Esophagus mucosa (tissue), 1 donor: Measurements from ENCODE around the gene GRK1. TPM values are rescaled to one million over a fixed set of nuclear protein-coding genes. Genes with fewer than 3 reads are reported as not detected.

ENCODE experiments used
- ATAC-seq: fragments of 200-7000 bp; cut with Tn5 transposase; one replicate; pipeline ENCODE4 v1.9.1; 2020
- total RNA-seq: library from RNA; stranded (reverse); gene quantifications from one replicate; pipeline ENCODE4 v1.2.4, GENCODE V29; 2023
- donor health status: DM: yes; HTN: yes; CAD: no.

Gene GRK1
- total RNA-seq, 1 donor from 2014 or later = not detected

DNA sequence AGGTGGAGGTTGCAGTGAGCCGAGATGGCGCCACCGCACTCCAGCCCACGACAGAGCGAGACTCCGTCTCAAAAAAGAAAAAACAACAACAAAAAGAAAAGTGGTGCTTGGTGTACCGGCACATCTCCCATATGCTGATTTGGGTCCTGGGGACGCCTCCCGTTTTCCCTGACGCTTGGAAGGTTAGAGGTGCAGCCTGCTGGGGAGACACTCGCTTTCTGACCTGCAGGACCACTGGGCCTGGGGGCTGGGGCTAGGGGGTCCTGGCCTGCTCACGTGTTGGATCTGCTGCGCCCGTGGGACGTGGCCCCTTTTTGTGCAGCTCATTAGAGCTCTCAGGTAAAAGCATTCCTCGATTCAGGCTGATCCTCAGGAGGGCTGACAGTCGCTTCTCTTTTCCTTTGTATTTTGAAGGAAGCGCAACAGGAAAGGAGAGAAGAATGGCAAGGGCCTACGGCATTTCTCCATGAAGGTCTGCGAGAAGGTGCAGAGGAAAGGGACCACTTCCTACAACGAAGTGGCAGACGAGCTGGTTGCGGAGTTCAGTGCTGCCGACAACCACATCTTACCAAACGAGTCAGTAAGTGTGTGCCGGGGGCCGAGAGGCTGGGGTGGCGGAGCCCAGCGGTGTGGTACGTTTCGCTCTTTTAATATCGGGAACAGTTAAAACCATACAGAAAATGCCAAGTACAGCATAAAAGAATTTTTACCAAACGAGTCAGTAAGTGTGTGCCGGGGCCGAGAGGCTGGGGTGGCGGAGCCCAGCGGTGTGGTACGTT, 34.1 kb upstream of the GRK1 start:
- ATAC-seq = no peak

DNA sequence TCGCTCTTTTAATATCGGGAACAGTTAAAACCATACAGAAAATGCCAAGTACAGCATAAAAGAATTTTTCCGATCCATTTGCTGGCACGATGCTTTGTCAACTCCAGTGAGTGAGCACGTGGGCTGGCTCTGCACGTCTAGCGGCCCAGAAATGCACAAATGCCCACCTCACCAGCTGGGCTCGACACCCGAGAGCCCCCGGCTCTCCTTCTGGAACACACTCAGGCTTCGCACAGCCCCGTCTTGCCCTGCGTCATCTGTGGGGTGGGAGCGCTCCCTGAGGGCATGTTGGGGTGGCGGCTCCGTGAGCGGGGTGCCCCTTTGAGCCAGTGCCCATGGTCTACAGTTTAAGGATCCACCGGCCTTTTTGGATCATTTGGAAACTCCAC, 33.5 kb upstream of the GRK1 start:
- ATAC-seq = no peak

DNA sequence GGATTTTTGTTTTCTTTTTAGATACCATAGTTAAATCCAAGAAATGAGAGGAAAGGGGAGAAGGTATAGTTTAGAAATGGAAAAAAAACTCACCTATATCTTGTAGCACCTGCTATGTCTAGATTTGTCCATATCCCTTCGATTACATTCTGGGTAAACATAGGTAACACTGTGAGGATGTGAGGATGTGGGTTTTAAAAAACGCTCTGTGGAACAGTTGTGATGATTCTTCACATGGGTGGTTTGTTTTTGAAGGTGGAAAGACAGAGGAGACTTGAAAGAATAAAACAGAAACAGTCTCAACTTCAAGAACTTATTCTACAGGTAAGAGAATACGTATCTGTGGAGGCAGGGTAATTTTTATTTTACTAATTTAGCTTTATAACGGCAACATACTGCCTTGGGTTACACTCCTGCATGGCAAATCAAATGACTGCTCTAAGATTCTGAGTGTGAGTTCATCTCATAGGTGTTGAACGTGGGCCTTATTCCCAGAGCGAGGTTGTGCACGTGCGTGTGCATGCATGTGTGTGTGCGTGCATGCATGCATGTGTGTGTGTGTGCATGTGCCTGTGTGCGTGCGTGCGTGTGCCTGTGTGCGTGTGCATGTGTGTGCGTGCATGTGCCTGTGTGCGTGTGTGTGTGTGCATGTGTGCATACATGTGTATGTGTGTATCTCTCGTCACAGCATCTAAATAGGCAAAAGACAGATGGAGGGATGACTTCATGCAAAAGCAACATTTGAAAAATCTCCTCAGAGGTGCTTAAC, 32.6 kb upstream of the GRK1 start:
- ATAC-seq = no peak

DNA sequence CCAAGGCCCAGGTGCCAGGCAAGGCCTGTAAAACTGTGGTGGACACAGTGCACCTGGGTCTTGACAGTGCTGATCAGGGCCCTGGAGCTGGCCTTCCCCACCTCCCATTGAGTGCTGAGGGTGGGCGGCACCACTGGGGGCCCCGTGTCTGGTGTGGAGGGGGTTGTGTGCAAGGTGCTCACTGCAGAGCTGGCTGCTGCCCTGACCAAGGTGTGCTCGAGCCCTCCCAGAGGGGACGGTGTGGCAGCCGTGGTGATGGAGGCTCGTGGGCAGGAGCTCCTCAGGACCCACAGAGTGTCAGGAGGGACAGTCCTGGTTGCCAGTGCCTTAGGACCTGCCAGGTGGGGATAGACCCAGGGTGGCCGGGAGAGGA, 32.0 kb upstream of the GRK1 start:
- no peak for ATAC-seq

DNA sequence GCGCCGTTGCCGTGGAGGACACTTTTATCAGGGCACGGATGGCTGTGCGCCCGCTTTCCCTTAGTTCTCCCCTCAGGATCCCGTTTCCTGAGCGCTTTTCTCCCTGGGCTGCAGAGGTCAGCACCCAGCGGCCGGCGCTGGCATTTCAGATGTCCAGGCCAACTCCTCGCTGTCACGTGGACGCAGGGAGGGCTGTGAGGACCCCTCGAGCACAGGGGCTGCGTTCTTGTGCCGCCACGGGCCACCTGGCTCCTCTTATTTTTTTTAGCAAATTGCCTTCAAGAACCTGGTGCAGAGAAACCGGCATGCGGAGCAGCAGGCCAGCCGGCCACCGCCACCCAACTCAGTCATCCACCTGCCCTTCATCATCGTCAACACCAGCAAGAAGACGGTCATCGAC, 31.3 kb upstream of the GRK1 start:
- ATAC-seq = no peak

DNA sequence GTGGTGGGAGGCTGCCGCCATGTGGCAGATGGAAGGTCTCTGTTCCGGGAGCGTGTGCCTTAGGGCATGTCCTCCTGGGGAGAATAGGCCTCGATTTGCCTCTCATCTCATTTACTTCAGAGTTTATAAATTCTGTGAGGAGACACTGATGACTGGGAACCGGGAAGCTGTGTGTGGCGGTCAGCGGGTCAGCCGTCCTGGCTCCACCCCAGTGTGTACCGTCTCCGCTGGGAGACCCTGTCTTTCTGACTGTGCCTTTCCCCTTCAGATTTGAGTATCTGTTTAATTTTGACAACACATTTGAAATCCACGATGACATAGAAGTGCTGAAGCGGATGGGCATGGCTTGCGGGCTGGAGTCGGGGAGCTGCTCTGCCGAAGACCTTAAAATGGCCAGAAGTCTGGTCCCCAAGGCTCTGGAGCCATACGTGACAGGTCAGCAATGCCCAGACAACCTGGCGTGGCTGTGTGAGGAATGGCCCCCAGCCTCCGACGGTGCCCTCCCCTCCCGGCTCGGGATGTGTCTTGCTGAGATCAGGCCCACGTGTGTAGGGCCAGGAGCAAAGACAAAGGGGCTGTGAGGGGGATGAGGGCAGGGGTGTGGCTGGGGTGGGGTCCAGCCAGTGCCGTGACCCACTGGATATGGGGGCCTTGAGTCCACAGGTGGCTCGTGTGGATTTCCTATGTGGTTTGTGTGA, 30.6 kb upstream of the GRK1 start:
- ATAC-seq = no peak

DNA sequence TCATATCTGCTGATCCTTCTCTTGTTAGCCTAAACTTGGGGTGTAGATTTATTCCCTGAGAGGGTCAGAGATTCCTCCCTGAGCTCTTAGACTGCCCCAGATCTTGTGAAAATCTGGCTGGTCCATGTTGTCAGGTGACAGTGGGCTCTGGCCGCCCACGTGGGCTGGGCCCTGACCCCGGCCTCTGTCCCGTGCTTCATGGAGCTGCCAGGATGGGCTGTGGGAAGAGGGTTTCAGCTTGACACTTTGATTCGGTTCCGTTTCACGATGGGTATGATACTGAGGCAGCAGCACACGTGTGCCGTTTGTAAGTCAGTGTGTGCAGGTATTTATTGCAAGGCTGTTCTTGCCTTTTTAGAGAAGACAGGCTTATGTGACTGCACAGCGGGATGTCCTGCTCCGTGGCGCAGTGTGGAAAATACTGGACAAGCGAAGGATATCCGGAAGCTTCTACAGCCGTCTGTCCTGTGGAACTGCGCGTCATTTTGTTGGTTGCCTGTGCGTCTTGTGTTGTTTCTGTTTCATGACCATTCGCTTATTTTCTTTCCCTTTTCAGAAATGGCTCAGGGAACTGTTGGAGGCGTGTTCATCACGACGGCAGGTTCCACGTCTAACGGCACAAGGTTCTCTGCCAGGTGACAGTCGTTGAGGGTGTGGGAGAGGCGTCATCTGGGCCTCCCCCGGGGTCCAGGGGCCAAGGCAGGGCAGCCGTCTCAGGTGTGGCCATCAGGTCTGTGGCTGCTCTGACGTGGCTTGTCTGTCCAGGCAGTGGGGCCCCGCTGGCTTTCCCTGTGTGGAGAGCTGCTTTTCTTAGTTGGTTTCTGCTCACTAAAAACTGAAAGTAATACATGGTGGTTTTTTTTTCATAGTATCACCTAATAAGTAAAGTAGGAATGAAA, 29.5 kb upstream of the GRK1 start:
- no peak for ATAC-seq

DNA sequence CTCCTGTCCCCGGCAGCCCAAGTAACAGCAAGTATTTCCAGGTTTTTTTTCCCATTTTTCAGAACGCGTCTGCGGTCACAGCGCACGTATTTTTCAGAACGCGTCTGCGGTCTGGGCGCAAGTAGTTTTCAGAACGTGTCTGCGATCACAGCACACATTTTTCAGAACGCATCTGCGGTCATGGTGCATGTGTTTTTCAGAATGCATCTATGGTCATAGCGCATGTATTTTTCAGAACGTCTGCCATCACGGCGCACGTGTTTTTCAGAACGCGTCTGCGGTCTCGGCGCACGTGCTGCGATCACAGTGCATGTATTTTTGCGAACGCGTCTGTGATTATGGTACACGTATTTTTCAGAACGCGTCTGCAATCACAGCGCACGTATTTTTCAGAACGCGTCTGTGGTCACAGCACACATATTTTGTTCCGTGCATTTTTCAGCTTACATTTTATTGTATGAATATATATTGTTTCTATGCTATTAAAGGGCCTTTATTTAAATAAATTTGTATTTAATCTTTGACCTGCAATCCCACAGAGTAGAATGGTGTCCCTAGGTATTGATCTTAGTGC, 28.8 kb upstream of the GRK1 start:
- no peak for ATAC-seq

DNA sequence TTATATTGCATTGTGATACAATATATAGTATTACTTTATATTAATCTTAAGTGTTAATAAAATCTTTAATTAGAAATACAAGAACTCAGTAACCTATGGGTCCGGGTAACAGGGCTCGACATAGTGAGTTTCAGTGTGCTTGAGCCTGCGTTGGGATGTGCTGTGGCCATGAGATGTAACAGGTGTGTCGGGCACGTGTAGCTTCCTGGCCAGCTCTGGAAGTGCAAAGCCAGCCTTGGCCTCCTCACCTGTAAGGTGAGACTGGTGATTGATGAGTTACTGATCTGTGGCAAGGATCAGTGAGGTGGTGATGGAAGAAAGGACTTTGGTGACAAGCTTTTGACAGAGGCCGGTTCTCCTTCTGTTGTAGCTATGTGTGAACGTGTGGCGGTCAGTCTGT, 28.2 kb upstream of the GRK1 start:
- no peak for ATAC-seq

DNA sequence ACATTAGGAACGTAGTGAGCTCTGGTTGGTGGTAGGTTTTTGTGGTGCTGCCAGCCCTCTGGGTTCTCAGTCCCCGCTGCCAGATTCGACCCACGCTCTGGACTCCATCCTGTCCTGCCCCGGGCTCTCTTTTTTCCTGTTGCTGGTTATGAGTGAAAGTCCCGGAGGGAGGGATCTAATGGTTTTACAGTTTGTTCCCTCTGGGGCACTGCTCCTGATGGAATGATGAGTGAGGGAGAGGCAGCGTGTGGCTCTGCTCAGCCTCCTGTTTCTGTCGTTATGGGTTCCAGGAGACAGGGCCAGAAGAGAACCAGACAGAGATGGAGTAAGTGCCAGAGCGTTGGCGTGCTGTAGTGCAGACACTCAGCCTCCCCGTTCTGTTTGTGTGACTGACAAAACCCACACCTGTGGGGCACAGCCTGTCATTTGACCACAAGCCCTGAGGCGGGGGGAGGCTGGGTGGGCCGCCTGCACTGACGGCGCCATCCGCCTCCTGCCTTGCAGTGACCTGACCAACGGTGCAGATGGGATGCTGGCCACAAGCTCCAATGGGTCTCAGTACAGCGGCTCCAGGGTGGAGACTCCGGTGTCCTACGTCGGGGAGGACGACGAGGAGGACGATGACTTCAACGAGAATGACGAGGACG, 27.3 kb upstream of the GRK1 start:
- no peak for ATAC-seq

DNA sequence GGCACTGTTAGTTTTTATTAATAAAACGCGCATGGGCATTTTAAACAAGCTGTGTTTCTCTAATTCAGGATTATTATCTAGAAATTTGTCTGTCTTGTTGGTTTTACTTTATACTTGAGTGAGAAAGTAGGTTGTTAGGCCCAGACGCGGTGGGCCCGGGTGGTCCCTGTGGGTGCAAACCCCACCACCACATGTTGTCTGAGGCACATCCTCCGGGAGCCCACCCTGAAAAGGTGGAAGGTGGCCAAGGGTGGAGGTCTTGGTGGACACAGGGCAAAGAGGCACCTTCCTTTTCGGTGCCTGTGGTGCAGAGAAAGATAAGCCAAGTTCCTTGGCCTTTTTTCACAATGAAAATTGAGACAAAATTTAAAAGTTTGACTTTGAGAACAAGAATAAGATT, 25.6 kb upstream of the GRK1 start:
- no peak for ATAC-seq

DNA sequence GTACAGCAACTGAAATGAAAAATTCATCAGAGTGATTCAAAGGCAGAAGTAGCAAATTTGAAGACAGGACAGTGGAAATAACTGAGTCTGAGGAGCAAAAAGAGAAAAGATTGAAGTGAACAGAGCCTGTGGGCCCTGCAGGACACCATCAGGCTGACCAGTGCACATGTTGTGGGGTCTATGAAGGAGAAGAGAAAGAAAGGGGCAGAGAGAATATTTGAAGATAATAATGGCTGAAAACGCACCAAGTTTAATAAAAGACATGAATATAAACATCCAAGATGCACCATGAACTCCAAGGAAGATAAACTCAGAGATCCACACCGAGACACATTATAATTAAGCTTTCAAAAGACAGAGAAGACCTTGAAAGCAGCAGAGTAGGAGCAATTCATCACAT, 24.5 kb upstream of the GRK1 start:
- ATAC-seq = no peak

DNA sequence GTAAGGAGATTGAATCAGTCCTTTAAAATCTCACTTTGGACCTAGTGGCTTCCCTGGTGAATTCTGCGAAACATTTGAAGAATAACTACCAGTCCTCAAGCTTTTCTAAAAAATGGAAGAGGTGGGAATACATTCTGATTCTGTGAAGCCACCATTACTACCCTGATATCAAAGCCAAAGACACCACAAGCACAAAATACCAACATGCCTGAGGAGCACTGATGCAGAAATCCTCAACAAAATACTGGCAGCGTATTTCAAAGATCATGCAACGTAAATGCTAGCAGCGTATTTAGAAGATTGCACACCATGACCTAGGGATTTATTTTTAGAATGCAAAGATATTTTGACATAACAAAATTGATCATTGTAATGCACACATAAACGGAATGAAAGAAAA, 23.4 kb upstream of the GRK1 start:
- ATAC-seq = no peak

DNA sequence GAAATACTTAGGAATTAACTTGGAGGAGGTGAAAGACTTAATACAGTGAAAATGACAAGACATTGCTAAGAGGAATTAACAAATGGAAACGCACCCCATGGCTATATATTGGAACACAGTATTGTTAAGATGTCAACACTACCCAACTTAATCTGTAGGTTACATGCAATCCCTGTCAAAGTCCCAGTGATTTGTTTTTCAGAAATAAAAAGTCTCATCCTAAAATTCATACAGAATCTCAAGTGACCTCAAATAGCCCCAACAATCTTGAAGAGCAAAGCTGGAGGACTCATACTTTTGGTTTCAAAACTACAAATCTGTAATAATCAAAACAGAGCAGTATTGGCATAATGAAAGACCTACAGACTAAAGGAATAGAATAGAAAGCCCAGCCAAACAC, 22.2 kb upstream of the GRK1 start:
- ATAC-seq = no peak

DNA sequence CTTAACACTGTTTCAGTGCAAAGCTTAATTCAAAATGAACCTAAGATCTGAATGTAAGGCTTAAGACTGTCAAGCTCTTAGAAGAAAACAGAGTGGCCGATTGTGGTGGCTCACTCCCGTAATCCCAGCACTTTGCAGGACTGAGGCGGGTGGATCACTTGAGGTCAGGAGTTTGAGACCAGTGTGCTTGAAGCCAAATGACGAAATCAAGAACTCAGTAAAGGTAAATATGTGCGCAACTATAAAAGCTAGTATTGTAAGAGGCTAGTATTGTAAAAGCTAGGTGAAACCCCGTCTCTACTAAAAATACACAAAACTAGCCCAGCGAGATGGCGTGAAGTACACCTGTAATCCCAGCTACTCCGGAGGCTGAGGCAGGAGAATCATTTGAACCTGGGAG, 21.7 kb upstream of the GRK1 start:
- no peak for ATAC-seq

DNA sequence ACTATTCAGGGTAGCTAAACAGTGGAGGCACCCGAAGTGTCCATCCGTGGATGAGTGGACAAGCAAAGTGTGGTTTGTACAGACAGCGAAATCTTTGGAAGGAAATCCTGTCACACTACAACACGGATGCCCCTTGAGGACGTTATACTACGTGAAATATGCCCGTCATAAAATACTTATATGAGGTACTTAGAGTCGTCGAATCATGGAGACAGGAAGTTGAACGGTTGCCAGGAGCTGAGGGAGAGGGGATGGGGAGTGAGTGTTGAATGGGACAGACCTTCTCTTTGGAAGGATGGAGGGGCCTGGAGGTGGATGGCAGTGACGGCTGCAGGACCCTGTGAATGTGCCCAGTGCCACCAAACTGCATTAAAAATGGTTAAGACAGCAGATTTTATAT, 20.6 kb upstream of the GRK1 start:
- no peak for ATAC-seq

DNA sequence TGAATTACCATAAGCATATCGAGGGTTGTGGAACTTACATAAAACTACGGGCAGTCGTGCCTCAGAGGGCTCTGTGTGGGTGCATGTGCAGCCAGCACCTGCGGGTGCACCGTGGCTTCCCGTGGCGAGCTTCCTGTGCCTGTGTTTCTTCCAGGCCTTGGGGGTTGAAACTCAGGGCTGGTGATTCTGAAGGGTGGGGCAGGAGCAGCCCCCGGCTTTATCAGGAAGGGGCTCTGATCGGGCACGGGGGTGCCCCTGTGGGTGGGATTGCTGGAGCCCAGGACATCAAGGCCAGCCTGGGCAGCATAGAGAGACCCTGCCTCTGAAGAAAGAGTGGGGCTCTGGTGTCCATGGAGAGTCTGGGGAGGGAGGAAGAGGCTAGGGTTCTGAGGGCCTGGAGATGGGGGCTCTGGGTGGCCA, 20.1 kb upstream of the GRK1 start:
- peak; percentile 6 for ATAC-seq

DNA sequence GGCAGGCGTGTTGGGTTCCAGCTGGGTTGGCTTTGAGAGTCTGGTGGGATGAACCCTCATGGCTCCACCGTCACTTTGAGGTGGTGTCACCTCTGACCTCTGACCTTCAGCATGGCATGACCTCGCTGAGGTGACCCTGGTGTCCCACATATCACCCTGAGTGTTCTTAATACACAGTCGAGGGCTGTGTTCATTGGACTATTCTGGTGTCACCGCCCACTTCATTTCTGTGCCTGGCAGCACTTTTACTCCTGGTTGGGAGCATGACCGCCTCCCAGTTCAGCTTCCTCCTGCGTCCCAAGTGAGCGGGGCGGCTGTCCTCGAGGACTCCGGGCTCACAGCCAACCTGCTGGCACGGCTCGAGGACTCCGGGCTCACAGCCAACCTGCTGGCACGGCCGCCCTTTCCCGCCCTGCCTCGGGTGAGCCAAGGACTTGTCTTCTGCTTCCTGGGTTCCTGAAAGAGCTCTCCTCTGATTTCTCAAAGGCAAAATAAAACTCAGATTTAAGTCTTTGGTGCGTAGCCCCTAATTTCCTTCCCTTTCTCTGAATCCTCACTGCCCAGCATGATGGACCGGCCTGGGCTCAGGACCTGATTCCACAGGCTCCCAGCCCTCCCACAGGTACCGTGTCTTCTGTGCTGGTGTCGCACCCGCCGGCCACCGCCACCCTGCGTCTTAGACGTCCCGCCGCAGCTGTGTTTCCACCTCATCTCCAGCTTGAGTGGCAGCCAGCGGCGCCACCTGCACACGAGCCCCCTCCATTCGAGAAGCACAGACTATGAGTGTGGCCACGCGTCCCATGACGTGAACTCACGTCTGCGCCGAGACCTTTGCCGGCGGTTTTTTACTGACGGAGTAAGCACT, 19.4 kb upstream of the GRK1 start:
- peak; percentile 80 for ATAC-seq

DNA sequence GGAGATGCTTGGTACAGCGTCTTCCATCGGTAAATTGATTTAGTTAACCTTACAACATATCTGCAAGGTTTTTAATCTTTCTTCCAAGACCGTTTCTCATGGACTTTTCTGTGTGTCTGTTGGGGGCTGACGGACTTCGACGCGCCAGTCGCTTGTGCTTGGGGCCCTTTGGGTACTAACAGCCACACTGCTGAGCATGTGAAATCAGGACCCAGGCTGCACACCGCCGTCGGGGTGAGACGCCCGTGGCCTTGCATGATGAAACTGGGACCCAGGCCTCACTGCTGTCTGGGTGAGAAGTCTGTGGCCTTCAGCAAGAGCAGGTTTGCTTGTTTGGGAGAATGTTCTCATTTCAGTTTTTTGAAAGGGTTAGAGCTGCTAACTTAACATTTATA, 18.8 kb upstream of the GRK1 start:
- ATAC-seq = no peak

DNA sequence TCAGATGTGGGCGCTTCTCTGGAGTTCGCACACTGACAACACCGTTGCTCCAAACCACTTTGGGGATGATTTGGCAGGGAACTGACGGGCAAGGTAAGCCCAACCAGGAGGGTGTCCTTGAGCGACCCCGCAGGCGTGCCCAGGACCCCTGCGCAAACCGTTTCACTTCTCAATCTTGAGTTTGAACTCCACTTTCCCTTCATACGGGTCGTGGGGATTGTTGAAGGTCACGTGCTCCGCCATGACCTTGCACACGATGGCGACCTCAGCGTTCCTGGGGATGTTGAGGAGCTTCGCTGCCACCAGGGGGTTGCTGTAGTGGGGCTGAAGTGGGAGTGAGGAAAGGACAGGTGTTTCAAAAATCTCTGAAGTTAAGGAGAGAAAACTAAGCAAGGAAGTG, 17.8 kb upstream of the GRK1 start:
- no peak for ATAC-seq

DNA sequence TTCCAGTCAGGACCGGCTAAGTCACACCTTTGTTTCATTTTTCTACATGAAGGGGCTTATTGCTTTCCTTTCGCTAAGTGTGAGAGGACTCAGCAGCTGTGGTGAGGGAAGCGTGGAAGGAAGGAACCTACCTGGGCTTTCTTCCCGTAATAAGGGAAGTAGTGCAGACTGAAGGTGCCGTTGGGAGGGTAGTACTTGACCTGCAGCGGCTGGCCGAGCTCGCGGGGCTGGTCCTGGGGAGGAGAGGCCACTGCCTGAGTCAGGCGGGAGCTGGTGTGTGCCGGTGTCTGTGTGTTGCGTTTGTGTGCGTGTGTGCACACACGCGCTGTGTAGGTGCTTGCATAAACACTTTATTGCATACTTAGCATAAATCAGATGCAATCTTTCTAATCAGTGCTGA, 16.7 kb upstream of the GRK1 start:
- peak; percentile 34 for ATAC-seq
